GM11168 (cell line): ENCODE results near the gene ERICH6B.
"Not testable (repeated sequence)": the region's sequence is repeated elsewhere in the genome, so short reads cannot be mapped to it uniquely, and the experiment has no call there.

Experiments
- in situ Hi-C: fragments of 300-500 bp; cut with MboI; formaldehyde crosslinking; loops from one replicate; pipeline ENCODE4 v1.12.0; 2022; ENCODE audit warnings: low sequenced_read_pairs; ENCODE audit not compliant: unreplicated experiment

Gene ERICH6B

DNA sequence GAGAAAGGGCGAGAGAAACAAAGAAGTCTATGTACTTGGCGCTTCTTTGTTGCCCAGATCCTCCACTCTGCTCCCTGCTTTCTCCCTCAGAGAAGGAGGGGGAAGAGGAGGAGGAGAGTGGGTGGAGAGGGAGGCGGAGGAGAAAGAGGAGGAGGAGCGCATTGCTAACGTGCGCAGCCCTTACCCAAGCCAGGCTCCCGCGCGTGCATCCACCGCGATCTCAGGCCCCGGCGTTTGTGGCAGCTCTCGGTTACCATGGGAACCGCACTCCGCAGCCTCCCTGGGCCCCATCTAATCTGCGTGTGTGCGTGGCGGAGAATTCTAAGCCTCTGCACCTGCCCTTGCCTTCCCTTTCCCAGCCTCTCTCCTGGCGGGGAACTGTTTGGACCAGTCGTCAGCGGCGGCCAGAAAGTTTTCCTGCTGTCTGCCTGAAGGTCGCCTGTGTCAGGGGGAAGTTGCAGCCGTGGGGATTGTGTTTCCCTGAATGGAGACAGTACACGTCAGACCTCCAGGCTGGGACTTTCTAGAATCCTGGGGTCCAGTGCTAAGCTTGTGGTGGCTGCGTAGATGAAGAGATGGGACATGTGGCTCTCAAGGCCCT, at the start of gene ERICH6B:
Gene ERICH6B (minus strand): TSS at position 239 of the 601 bp plus-strand sequence. CDS start 18,734 bp downstream, outside the sequence.
- in situ Hi-C loops = no loop called here

DNA sequence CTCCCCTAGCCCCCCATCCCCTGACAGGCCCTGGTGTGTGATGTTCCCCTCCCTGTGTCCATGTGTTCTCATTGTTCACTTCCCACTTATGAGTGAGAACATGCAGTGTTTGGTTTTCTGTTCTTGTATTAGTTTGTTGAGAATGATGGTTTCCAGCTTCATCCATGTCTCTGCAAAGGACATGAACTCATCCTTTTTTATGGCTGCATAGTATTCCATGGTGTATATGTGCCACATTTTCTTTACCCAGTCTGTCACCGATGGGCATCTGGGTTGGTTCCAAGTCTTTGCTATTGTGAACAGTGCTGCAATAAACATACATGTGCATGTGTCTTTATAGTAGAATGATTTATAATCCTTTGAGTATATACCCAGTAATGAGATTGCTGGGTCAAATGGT, 47.4 kb upstream of the ERICH6B start:
- in situ Hi-C loops = not testable (repeated sequence)

DNA sequence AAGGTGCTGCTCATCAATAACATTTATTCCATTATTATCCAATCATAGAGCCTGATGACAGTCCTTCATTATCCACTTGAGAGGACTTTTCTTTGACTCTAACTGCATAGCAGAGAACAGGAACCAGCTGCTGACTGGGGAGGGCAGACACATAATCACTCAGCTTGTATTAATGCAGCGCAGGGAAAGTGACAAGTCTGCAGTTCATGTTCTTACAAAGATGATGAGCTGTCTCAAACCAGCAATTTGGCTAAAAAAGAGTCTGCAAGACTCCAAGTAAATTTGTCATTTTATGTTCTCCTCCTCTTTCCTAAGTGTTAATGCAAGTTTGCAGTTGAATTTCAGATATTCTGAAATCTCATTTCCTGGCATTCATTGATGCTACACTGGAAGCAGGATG, 46.6 kb upstream of the ERICH6B start:
- in situ Hi-C loops = no loop called here

DNA sequence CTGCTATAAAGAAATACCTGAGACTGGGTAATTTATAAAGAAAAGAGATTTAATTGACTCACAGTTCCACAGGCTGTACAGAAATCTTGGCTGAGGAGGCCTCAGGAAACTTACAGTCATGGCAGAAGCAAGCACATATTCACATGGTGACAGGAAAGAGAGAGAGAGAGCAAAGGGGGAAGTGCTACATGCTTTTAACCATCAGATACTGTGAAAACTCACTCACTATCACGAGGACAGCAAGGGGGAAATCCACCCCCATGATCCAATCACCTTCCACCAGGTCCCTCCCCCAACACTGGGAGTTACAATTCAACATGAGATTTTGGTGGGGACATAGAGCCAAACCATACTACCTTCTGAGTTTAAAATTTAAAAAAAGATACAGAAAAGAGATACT, 44.9 kb upstream of the ERICH6B start:
- in situ Hi-C loops = not testable (repeated sequence)

DNA sequence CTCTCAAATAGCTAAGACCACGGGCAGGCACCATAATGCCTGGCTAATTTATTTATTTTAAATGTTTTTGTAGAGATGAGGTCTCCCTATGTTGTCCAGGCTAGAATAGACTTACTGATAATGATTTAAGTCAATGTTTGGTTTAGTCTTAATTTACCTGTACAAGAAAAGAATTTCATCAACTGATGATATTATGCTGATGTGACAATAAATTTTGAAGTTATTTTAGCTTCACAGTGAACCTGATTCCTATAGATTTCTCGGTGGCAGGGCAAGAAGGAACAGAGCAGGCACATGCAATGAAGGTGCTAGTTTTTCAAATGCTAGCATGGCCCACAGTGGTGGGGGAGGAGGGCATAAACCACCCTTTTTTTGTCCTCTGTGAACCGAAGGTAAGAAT, 44.0 kb upstream of the ERICH6B start:
- in situ Hi-C loops = no loop called here

DNA sequence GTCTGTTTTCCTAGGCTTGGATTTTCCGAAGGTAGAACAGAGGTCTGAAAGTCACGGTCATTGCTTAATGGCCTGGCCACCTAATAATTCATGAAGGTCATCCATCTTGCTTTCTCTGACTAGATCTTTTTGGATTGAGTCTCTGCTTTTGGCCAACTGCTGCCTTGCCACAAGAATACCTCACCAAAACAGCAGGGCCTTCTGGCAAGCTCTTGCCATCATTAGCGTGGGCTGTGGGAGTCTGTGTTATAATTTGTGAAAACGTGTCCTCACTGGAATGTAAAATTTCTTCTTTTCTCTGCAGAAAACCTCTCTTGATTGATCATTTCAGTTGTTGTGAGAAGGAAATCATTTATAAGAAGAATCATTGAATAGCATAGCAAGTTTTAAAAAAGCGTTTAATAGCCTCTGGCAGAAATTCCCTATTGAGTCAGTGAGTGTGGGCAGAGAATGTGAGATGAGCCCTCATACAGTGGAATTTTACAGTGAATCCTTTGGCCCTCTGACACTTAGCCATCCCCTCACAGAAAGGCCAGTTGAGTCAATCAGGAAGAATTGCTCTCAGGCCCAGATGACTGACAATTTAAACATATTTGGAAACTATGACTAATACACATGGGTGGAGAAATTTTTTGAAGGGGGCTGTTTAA, 43.2 kb upstream of the ERICH6B start:
- in situ Hi-C loops = no loop called here

DNA sequence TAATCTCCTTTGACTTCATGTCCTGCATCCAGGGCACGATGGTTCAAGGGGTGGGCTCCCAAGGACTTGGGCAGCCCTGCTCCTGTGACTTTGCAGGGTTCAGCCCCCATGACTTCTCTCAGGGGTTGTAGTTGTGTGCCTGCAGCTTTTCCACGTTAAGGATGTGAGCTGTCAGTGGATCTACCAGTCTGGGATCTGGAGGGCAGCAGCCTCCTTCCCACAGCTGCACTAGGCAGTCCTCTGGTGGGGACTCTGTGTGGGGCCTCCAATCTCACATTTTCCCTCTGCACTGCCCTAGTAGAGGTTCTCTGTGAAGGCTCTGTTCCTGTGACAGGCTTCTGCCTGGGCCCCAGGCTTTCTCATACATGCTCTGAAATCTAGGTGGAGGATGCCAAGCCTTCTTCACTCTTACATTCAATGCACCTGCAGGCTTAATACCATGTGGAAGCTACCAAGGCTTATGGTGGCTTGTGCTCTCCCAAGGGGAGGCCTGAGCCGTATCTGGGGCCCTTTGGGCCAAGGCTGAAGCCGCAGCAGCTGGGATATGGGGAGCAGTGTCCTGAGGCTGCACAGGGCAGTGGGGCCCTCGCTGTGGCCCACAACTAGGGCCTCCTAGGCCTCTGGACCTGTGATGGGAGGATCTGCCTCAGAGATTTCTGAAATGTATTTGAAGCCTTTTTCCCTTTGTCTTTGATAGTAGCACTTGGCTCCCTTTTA, 39.3 kb upstream of the ERICH6B start:
- in situ Hi-C loops = no loop called here

DNA sequence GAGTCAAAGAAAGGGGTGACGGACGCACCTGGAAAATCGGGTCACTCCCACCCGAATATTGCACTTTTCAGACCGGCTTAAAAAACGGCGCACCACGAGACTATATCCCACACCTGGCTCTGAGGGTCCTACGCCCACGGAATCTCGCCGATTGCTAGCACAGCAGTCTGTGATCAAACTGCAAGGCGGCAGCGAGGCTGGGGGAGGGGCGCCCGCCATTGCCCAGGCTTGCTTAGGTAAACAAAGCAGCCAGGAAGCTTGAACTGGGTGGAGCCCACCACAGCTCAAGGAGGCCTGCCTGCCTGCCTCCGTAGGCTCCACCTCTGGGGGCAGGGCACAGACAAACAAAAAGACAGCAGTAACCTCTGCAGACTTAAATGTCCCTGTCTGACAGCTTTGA, 29.7 kb upstream of the ERICH6B start:
- in situ Hi-C loops = not testable (repeated sequence)

DNA sequence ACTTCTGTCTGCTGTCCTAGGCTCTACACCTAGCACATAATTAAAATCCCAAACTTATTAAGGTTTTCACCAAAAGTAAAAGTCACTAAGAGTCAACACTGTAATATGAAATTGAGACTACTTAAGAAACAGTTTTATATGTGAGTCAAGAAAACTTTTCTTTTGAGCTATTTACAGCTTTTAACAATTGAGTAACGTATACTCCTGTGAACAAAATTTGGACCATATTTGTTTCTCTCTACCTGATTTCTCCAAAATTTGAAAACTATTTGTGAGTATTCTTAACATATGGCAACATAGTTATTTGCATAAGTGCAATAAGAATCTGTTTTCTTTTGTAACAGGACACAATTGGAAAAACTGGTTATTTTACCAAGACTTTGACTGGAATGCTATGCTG, 26.6 kb upstream of the ERICH6B start:
- in situ Hi-C loops = not testable (repeated sequence)

DNA sequence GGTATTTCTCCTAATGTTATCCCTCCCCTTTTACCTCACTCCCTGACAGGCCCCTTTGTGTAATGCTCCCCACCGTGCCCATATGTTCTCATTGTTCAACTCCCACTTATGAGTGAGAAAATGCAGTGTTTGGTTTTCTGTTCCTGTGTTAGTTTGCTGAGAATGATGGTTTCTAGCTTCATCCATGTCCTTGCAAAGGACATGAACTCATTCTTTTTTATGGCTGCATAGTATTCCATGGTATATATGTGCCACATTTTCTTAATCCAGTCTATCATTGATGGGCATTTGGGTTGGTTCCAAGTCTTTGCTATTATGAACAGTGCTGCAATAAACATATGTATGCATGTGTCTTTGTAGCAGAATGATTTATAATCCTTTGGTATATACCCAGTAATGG, 19.8 kb upstream of the ERICH6B start:
- in situ Hi-C loops = not testable (repeated sequence)

DNA sequence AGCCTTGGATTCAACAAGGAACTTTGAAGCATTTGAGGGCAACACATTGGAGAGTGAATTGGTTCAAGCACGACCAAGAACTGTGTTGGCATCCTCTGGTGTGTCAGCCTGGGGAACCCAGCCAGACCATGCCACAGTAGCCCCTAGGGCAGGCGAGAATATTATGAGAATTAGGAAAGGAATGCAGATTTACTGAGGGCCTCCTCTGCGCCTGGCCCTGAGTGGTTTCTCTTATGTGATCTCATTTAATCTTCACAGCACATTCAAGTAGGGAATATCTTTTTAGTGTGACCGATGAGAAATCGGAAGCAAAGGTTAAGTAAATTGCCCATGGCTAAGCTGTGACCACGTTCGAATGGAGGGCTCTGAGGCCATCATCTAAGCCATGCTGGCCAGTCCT, 15.3 kb upstream of the ERICH6B start:
- in situ Hi-C loops = no loop called here

DNA sequence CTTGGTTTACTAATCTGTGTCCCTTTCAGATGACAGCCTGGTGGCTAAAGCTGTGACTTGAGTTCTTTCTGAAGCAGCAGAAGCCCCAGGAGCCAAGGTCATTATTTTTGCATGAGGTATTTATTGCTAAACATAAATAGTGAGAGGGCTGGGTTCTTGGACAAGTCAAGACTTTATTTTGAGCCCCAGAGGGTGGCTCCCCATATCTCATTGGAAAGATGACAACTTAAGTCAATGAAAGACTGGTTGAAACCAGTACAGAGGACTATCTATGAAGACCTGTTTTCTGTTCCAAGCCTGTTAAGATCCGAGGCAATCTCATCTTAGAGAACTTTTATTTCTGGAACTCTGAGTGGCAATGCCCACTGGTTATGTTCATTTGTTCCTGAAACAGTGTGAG, 14.4 kb upstream of the ERICH6B start:
- in situ Hi-C loops = no loop called here

DNA sequence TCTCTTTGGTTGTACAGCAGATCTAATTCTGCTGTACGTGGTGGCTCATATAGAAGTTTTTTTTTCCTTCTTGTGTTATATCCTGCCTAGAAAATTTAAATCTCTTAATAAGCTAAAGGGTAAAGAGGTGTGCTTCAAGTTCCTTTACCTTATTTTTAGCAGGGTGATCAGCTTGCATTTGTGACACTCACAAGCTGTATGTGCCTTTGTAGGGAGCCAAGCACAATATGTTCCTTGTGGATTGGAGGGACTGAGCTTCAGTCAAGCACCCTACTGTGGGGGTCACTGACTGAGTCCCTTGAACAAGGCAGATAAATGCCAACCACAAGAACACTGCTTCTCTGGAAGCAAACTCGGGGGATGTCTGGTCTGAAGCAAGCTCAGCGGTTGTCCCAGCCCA, 12.6 kb upstream of the ERICH6B start:
- in situ Hi-C loops = no loop called here

DNA sequence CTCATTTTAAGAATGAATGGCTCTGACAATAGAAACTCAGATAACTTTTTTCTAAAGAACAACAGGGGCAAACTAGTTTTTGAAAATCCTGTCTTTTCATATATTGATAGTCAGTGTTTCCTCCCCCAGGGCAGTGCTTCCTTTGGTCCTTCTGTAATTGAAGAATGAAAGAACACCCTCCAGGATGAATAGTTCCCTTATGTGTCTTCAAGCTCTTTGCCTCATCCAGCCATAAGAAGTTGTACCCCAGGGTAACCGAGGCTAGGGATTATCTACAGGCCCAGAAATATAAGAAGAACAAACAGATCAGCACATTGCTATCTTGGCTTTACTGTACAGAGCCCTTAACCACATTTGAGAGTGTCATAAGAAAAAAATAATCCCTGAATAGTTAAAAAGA, 12.1 kb upstream of the ERICH6B start:
- in situ Hi-C loops = no loop called here

DNA sequence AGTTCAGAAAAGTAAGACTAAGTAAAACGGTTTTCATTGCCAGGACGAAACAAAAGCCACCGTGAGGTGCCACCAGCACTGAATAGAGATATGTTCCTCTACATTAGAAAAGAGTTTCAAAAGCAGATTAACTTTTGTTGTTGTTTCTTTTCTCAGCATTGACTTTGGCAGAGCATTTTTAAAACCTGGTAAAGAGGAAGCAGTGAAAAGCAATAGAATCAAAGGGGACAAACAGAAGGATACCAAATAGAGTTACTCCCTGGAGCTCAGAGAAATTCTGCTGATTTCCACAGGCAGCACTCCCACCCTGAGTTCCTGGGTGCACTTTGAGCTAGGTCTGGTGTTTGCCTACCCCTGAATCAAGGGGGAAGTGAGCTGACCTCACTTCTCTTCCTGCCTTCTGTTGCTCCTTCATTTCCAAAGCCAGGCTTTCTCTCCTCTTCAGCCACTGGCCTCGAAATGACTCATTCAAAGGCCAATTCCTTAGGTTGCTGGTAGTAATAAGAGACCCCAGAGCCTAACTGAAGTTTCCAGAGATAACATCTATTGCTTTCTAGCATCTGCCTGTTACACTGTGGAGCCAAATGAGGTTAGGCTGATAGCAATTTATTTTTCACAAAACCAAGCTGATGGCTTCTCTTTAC, 11.3 kb upstream of the ERICH6B start:
- in situ Hi-C loops = no loop called here

DNA sequence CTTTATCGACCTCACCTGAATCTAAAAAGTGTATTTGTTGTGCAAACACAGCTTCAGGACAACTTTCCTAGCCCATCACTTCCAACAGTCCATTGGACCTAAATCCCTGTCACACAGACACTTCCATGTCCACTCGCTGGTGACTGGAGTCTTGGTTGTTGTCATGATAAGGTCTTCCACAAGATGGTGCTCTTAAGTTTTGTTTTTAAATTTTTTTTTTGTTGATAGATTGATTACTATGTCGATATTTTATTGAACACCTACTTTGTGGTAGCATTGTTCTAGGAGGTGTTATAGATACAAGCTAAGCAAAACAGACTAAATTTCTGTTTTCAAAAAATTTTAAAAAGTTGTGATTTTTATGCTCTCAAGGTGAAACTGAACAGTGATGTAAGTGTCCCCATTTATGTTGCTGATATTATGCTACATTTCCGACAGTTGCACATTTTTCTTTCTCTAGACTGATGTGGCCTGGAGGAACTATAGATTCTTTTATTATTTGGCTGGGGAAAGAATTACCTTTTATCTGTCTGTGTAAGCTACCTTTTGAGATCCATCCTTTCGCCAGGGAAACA, 8.1 kb upstream of the ERICH6B start:
- in situ Hi-C loops = loop anchor here (5.0 kb wide), 1 partner anchor 99 kb away; no protein-coding TSS in a partner anchor

DNA sequence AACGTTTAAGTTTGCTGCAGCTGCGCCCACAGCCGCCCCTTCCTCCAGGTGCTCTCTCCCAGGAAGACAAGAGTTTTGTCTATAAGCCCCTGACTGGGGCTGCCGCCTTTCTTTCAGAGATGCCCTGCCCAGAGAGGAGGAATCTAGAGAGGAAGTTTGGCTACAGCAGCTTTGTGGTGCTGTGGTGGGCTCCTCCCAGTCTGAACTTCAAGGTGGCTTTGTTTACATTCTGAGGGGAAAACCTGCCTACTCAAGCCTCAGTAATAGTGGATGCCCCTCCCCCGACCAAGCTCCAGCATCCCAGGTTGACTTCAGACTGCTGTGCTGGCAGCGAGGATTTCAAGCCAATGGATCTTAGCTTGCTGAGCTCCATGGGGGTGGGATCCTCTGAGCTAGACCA, 6.4 kb upstream of the ERICH6B start:
- in situ Hi-C loops = loop anchor here (5.0 kb wide), 1 partner anchor 100 kb away; no protein-coding TSS in a partner anchor

DNA sequence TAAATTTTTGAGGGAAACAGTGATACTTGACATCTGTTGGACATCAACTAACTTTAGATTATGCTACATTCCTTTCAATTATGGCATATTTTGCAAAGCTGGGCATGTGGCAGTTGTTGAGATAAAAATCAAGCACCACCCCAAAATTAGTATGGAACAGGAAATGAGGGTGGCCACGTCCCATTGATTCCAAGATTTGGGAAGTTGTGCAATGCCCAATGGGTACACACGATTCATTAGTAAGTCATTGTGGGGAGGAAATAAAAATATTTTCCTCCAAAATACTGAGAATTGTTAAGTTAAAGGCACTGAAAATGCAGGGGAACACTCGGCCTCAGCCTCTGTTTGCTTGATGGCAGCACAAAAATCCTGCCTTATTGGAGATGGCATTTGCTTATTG, 7.6 kb downstream of the ERICH6B start:
- in situ Hi-C loops = no loop called here

DNA sequence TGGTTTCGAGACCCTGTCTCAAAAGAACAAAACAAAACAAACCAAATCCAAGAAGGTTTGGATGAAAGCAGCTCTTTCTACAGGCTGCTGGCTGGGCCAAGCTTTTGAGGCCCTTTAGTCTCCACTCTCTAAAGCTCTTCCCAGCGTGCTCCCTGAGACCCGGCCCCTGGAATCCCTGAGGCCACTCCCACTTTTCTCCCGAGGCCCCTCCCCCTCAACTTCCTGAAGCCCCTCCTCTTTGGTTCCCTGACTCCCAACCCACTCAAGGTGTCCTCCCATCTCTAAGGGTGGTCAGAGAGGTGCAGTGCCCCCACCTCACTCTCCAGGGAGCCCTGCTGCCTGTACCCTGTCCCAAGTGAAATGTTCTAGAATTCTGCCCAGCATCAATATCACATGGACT, 10.6 kb downstream of the ERICH6B start:
- in situ Hi-C loops = no loop called here

DNA sequence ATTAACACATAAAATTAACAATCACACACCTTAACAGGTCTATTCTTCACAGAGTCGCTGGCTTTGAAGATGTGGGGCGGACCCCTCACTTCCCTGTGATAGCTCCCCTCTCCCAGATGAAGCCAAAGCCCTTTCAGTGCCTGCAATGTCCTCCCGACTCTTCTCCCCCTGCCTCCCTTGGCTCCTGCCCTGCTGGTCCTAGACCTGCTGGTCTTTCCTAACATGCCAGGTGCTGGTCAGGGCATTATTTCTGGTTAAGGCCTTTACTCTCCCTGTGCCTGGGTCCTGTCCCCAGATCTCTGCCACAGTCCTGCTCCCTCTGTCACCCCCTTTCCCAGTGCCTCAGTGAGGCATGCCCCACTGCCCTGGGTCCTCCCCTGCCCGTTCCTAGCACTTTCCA, 12.2 kb downstream of the ERICH6B start:
- in situ Hi-C loops = no loop called here
